ENCODE results near the gene MOGAT2. TPM values are rescaled to one million over a fixed set of nuclear protein-coding genes. Genes with fewer than 3 reads are reported as not detected.

MOGAT2 gene
- total RNA-seq: under 1 TPM in 1 of 4 donors, not detected in 3; 0.57 TPM

GRCh38 chr11:75717608-75718418 is at the start of gene MOGAT2:
MOGAT2 (plus strand) TSS chr11:75717838; CDS start chr11:75717889, 51 bp downstream.
- TF ChIP-seq CTCF (IDR thresholded peaks at IDR 0.05; ENCODE audit: low read depth): no peak

GRCh38 chr11:75668451-75669297 is 49.0 kb upstream of the MOGAT2 start, which contains the start of gene MAP6:
MAP6 (minus strand) TSS chr11:75669038; CDS start chr11:75668369, 669 bp downstream.
- no peak for TF ChIP-seq CTCF (IDR thresholded peaks at IDR 0.05; ENCODE audit: low read depth)

GRCh38 chr11:75673977-75674582 is 43.6 kb upstream of the MOGAT2 start:
- no peak for TF ChIP-seq CTCF (IDR thresholded peaks at IDR 0.05; ENCODE audit: low read depth)

- TF ChIP-seq CTCF (IDR thresholded peaks at IDR 0.05; ENCODE audit: low read depth): no peak
Measured at GRCh38 chr11:75677275-75677674, 40.4 kb upstream of the MOGAT2 start.

GRCh38 chr11:75677909-75678308 is 39.7 kb upstream of the MOGAT2 start:
- no peak for TF ChIP-seq CTCF (IDR thresholded peaks at IDR 0.05; ENCODE audit: low read depth)

GRCh38 chr11:75678620-75679259 is 38.9 kb upstream of the MOGAT2 start:
- TF ChIP-seq CTCF (IDR thresholded peaks at IDR 0.05; ENCODE audit: low read depth): no peak
